OCI-LY7 (cell line): Measurements from ENCODE around the gene TRAF2.

Source experiments
- EZH2phosphoT487 ChIP-seq: fragments of 200-600 bp; sonication (generic); IDR thresholded peaks from 2 replicates; pipeline ENCODE4 v1.6.1; 2018; ENCODE audit warnings: low read depth, borderline replicate concordance, mild to moderate bottlenecking, mixed run types, antibody characterized with exemption, low read length, moderate library complexity, mixed read lengths
- TF ChIP-seq, protein P1 (sequence below): fragments of 200-600 bp; sonication (generic); conservative IDR thresholded peaks from 2 replicates; pipeline ENCODE4 v1.5.1; 2014; ENCODE audit warnings: mild to moderate bottlenecking, antibody characterized with exemption, low read length, moderate library complexity, mixed read lengths

DNA sequence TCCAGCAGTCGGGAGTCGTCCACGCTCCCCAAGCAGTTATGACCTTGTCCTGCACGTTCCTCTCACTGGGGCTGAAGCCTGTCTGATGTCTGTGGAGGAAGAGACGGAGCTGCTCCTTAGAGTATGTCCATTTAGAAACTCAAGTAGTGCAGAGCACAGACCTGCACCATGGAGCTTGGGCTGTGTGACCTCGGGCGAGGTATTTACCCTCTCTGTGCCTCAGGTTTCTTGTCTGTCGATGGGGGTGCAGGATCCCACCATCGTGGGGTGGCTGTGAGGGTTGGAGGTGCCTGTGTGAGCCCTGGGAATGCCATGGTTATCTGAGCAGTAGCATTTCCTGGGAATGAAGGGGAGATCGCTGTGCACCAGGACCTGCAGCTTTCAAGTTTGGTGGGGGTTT, 14.2 kb downstream of the TRAF2 start:
- TF ChIP-seq, protein P1, sequence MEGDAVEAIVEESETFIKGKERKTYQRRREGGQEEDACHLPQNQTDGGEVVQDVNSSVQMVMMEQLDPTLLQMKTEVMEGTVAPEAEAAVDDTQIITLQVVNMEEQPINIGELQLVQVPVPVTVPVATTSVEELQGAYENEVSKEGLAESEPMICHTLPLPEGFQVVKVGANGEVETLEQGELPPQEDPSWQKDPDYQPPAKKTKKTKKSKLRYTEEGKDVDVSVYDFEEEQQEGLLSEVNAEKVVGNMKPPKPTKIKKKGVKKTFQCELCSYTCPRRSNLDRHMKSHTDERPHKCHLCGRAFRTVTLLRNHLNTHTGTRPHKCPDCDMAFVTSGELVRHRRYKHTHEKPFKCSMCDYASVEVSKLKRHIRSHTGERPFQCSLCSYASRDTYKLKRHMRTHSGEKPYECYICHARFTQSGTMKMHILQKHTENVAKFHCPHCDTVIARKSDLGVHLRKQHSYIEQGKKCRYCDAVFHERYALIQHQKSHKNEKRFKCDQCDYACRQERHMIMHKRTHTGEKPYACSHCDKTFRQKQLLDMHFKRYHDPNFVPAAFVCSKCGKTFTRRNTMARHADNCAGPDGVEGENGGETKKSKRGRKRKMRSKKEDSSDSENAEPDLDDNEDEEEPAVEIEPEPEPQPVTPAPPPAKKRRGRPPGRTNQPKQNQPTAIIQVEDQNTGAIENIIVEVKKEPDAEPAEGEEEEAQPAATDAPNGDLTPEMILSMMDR, result no peak
- TF ChIP-seq EZH2phosphoT487, result no peak
